Erythroblast (primary cell): ENCODE data around the gene FAM3C.

ENCODE experiments used
- GATA1 ChIP-seq: IDR thresholded peaks from 2 replicates; pipeline ENCODE4 v1.6.1; 2011; ENCODE audit warnings: low read depth, mild to moderate bottlenecking, control low read depth, low read length, moderate library complexity
- POLR2A ChIP-seq: IDR thresholded peaks from 2 replicates; pipeline ENCODE4 v1.6.1; 2011; ENCODE audit warnings: mild to moderate bottlenecking, low read length

- TF ChIP-seq POLR2A (no peak), GATA1 (no peak)
These were observed 24.7 kb downstream of the FAM3C start for GRCh38 chr7:121371367-121371766.
